Measurements from ENCODE around the gene ERC2.

DNA sequence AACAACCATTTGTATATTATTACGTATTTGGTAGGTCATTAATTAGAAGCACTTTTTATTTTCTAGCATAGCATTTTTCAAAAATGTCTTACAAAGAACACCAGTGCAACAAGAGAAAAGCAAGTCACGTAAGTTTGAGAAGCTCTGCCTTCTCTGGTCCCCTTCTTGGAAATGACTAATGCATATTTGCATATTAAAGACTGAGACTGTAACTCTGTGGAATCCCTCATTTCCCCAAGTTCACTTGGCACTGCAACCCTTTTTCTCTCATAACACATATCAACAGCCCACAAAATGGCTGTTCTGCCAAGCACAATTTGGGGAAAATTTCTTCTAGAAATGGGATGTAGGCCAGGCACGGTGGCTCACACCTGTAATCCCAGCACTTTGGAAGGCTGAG is 176.3 kb downstream of the ERC2 start:
- TF ChIP-seq, protein P1, sequence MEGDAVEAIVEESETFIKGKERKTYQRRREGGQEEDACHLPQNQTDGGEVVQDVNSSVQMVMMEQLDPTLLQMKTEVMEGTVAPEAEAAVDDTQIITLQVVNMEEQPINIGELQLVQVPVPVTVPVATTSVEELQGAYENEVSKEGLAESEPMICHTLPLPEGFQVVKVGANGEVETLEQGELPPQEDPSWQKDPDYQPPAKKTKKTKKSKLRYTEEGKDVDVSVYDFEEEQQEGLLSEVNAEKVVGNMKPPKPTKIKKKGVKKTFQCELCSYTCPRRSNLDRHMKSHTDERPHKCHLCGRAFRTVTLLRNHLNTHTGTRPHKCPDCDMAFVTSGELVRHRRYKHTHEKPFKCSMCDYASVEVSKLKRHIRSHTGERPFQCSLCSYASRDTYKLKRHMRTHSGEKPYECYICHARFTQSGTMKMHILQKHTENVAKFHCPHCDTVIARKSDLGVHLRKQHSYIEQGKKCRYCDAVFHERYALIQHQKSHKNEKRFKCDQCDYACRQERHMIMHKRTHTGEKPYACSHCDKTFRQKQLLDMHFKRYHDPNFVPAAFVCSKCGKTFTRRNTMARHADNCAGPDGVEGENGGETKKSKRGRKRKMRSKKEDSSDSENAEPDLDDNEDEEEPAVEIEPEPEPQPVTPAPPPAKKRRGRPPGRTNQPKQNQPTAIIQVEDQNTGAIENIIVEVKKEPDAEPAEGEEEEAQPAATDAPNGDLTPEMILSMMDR (IDR thresholded peaks at IDR 0.05) = no peak
- TF ChIP-seq EP300 (IDR thresholded peaks at IDR 0.05) = no peak
- no peak for TF ChIP-seq POLR2A (IDR thresholded peaks at IDR 0.05)
- no peak for TF ChIP-seq POLR2AphosphoS5 (IDR thresholded peaks at IDR 0.05)

Measured in upper lobe of left lung (tissue), 4 donors.